Coronary artery (tissue), 2 donors: ENCODE data around the gene PUS1.

Source experiments
- DNase-seq: peaks from one replicate; pipeline ENCODE4 v3.0.0-alpha.2; 2017; ENCODE audit warnings: low spot score
- H3K27ac ChIP-seq, 2 donors: fragments of 200-600 bp; sonication (generic); one replicate each; pipeline ENCODE4 v1.5.1; 2016 to 2019
- H3K4me3 ChIP-seq: fragments of 200-600 bp; sonication (generic); 2 replicates; pipeline ENCODE4 v1.5.1; 2016; ENCODE audit warnings: mild to moderate bottlenecking, moderate library complexity
- CTCF ChIP-seq: fragments of 200-600 bp; sonication (generic); IDR thresholded peaks from one replicate; pipeline ENCODE4 v1.5.1; 2019; ENCODE audit warnings: antibody characterized with exemption

PUS1 gene

GRCh38 chr12:131904346-131904745, 24.7 kb upstream of the PUS1 start:
- no peak for TF ChIP-seq CTCF
- Histone ChIP-seq H3K4me3 (no peak overlapping the region), H3K27ac (no peak overlapping the region)
- DNase-seq: no peak

GRCh38 chr12:131905081-131905629, 23.9 kb upstream of the PUS1 start:
- no peak for DNase-seq
- no peak for TF ChIP-seq CTCF
- H3K27ac ChIP-seq: no peak overlapping the region

GRCh38 chr12:131905630-131906091, 23.4 kb upstream of the PUS1 start:
- Histone ChIP-seq H3K27ac (no peak overlapping the region), H3K4me3 (no peak overlapping the region)
- no peak for DNase-seq
- TF ChIP-seq CTCF: no peak

More at GRCh38 chr12:131905081-131905629, 23.9 kb upstream of the PUS1 start:
- H3K4me3 ChIP-seq: no peak overlapping the region

GRCh38 chr12:131907379-131908091, 21.5 kb upstream of the PUS1 start:
- H3K27ac ChIP-seq: no peak overlapping the region
- no peak for TF ChIP-seq CTCF
- H3K4me3 ChIP-seq: no peak overlapping the region
- DNase-seq: no peak

- no peak for TF ChIP-seq CTCF
- H3K27ac ChIP-seq: no peak overlapping the region
- H3K4me3 ChIP-seq: no peak overlapping the region
- no peak for DNase-seq
These were observed 20.7 kb upstream of the PUS1 start for GRCh38 chr12:131908092-131909080.

- DNase-seq: no peak
- Histone ChIP-seq H3K4me3 (no peak overlapping the region), H3K27ac (no peak overlapping the region)
- TF ChIP-seq CTCF: no peak
These were observed 19.9 kb upstream of the PUS1 start for GRCh38 chr12:131909081-131909751.
